Measurements from ENCODE around the gene HOXA10.
A peak's percentile ranks its signal among the peaks of the same experiment; 100 is the strongest.

Gene HOXA10

GRCh38 chr7:27166531-27167505, 7.3 kb downstream of the HOXA10 start:
- no peak for DNase-seq (ENCODE audit: low spot score)

GRCh38 chr7:27165996-27166530, 8.1 kb downstream of the HOXA10 start:
- DNase-seq (ENCODE audit: low spot score), result no peak

GRCh38 chr7:27165089-27165995, 8.8 kb downstream of the HOXA10 start, which contains the start of gene HOXA9:
TSS of gene HOXA9 (minus strand) at chr7:27165537. CDS start at chr7:27165457, 80 bp downstream.
- no peak for DNase-seq (ENCODE audit: low spot score)

- no peak for DNase-seq (ENCODE audit: low spot score)
Measured at GRCh38 chr7:27164367-27165088, 9.6 kb downstream of the HOXA10 start.

- no peak for DNase-seq (ENCODE audit: low spot score)
Measured at GRCh38 chr7:27164045-27164366, 10.1 kb downstream of the HOXA10 start.

- DNase-seq (ENCODE audit: low spot score), result no peak
Measured at GRCh38 chr7:27163288-27164044, 10.7 kb downstream of the HOXA10 start.

- no peak for DNase-seq (ENCODE audit: low spot score)
Measured at GRCh38 chr7:27162561-27163287, 11.4 kb downstream of the HOXA10 start.

- no peak for DNase-seq (ENCODE audit: low spot score)
Measured at GRCh38 chr7:27161721-27162560, 12.2 kb downstream of the HOXA10 start.

GRCh38 chr7:27161214-27161720, 12.9 kb downstream of the HOXA10 start:
- no peak for DNase-seq (ENCODE audit: low spot score)

- DNase-seq (ENCODE audit: low spot score), result peak; percentile 71
Measured at GRCh38 chr7:27160546-27161213, 13.4 kb downstream of the HOXA10 start.

- DNase-seq (ENCODE audit: low spot score), result no peak
Measured at GRCh38 chr7:27160145-27160545, 14.0 kb downstream of the HOXA10 start.

- no peak for DNase-seq (ENCODE audit: low spot score)
Measured at GRCh38 chr7:27159266-27160144, 14.6 kb downstream of the HOXA10 start.

GRCh38 chr7:27158436-27159265, 15.5 kb downstream of the HOXA10 start:
- no peak for DNase-seq (ENCODE audit: low spot score)

- no peak for DNase-seq (ENCODE audit: low spot score)
Measured at GRCh38 chr7:27157702-27158431, 16.3 kb downstream of the HOXA10 start.

- no peak for DNase-seq (ENCODE audit: low spot score)
Measured at GRCh38 chr7:27156916-27157701, 17.0 kb downstream of the HOXA10 start.
